NCI-H1417 (cell line): ENCODE measurements around the gene S1PR2.
"Not testable (repeated sequence)": the region's sequence is repeated elsewhere in the genome, so short reads cannot be mapped to it uniquely, and the experiment has no call there.

Source experiments
- DNase-seq, 3 experiments: peaks; one replicate each; lab custom pipeline; 2025; lab: John Stamatoyannopoulos, UW

Gene S1PR2

GRCh38 chr19:10254244-10254643 lies 23.1 kb upstream of the S1PR2 start:
- DNase-seq = no peak

- DNase-seq = no peak
Measured at GRCh38 chr19:10252707-10253106, 21.6 kb upstream of the S1PR2 start.

- peak; percentile 93 to 100 (median 99) for DNase-seq
Measured at GRCh38 chr19:10251792-10252694, 20.9 kb upstream of the S1PR2 start, which contains the start of gene MRPL4. TSS of gene MRPL4 (plus strand) at chr19:10252214. CDS start at chr19:10252254, 40 bp downstream.

DNA sequence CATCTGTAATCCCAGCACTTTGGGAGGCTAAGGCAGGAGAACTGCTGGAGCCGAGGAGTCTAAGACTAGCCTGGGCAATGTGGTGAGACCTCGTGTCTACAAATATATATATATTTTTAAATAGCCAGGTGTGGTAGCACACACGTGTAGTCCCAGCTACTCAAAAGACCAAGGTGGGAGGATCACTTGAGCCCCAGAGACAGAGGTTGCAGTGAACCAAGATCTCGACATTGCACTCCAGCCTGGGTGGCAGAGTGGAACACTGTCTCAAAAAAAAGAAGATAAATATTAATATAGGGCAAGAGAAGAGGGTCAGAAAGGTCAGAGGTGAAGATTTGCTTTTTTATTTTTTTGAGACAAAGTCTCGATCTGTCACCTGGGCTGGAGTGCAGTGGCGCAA lies 15.4 kb upstream of the S1PR2 start:
- DNase-seq = no peak

GRCh38 chr19:10245189-10245939 lies 14.2 kb upstream of the S1PR2 start:
- DNase-seq = no peak

GRCh38 chr19:10243606-10244005 lies 12.5 kb upstream of the S1PR2 start:
- no peak for DNase-seq

GRCh38 chr19:10241826-10242449 lies 10.8 kb upstream of the S1PR2 start:
- DNase-seq = not testable (repeated sequence)

- peak; percentile 42 to 95 (median 87) for DNase-seq
Measured at GRCh38 chr19:10238172-10238783, 7.1 kb upstream of the S1PR2 start.

- peak in 1 of 3 experiments; percentile 43 for DNase-seq
Measured at GRCh38 chr19:10237702-10238101, 6.6 kb upstream of the S1PR2 start.

GRCh38 chr19:10235409-10235808 lies 4.3 kb upstream of the S1PR2 start:
- not testable (repeated sequence) for DNase-seq

- DNase-seq = peak in 1 of 3 experiments; percentile 4
Measured at GRCh38 chr19:10235003-10235402, 3.9 kb upstream of the S1PR2 start.

DNA sequence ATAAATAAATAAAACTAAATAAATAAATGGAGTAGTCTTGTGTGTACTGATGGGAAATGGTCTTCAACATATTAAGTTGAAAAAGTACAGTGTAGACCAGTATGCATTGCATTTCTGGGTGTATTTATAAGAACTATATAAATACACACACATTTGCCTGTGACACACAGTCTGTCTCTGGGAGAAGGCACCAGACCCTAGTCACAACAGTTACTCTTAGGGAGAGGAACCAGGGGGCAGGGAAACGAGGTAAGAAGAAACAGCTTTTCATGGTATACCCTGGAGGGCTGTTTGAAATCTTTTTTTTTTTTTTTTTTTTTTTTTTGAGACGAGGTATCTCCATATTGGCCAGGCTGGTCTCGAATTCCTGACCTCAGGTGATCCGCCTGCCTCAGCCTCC lies 2.8 kb upstream of the S1PR2 start:
- no peak for DNase-seq

DNA sequence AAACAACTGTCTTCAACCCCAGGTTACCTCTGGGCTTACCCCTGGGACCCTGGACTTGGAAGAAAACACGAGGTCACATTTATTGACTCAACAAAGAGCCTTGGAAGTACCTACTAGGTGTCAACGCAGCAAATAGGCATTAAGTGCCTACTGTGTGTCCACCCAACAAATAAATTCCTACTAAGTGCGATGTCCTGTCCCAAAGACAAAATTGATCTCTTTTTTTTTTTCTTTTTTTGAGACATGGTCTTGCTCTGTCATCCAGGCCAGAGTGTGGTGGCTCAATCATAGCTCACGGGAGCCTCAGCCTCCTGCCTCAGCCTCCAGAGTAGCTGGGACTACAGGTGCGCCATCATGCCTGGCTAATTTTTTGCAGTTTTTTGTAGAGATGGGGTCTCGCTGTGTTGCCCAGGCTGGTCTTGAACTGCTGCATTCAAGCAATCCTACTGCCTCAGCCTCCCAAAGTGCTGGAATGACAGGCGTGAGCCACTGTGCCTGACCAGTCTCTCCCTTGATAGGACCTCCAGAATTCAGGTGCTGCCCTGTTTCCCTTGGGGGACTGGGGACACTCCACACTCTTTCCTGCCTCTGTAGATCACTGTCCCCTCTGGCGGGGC lies 589 bp upstream of the S1PR2 start:
- DNase-seq = no peak

DNA sequence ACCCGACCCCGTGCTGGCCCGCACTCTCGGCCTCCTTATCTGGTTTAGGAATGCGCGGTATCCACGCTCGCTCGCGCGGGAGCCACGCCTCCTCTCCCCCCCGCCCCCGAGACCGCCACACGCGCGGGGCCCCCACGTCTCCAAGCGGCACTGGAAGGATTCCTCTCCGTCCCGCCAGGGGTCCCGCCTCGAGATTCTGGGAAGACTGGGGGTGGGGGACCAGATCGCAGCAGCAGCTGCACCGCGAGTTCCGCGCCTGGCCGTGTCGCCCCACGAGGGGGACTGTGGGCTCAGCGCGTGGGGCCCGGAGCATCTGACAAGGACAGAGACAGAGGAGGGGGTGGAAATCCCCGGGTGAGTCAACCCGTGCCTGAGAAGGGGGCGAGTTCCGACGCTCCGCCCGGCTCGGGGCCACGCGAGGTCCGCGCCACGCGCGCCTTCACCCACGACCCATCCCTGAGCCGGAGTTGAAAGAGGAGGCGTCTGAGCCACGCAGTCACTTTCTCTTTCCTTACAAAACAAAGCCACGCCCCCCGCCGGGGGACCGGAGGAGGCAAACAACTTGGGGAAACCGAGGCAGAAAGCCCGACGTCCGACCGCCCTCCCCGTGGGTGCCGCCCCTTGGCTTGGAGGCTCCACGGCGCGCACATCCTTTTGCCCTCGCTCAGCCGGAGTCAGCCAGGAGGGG lies 814 bp downstream of the S1PR2 start:
- DNase-seq = peak in 1 of 3 experiments; percentile 46

DNA sequence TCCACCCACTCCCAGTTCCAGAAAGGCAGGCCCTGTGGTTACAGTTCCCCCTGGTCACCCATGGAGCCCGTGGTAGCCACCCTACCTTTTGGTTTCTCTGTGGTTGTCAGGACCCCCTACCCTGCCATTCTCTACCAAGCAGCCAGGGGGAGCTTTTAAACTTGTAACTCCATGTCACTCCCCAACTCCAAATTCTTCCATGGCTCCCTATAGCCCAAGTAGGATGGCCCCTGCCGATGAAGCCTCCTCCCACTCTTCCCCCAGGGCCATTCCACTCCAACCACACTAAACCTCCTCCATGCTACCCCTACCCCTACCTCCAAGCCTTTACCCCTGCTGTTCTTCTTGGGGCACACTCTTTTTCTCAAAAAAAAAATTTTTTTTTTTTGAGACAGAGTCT lies 2.2 kb downstream of the S1PR2 start:
- peak in 2 of 3 experiments; percentile 15 to 45 for DNase-seq

DNA sequence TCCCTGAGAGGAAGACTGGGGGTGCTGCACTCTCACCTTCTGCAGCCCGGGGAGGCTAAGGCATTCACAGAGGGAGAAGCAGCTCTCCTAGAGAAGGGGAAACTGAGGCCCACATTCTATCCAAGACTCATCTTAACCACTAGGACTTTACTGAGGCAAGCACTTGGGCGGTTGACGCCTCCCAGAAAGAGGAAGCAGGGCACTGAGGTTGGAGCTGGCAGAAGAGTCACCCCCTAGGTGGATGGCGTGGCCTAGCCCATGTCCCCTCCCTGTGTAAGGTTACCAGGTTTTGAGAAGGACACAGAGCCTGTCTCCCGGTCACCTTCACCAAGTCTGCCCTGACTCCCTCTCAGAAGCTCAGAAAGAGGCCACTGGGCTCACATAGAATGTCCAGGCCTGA lies 2.7 kb downstream of the S1PR2 start:
- no peak for DNase-seq

- DNase-seq = no peak
Measured at GRCh38 chr19:10227026-10227971, 3.8 kb downstream of the S1PR2 start.

GRCh38 chr19:10226376-10227025 lies 4.6 kb downstream of the S1PR2 start:
- DNase-seq = no peak

DNA sequence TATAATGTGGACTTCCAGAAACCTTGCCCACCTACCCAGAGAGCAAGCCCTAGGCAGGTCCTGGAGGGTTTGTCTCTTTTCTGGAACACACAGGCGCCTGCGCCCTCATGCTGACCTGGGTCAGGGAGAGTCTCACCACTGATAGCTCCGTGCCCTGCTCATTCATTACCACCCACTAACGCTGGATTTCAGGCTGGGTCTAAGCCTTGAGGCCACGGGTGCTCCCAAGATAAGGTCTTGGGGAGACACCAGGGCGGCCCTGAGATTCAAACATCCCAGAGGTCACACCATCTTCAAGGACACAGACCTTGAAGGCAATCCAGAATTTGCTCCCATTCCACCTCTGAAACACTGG lies 5.1 kb downstream of the S1PR2 start:
- DNase-seq = no peak
